ENCODE data around the gene LCN6. TPM values are rescaled to one million over a fixed set of nuclear protein-coding genes. Genes with fewer than 3 reads are reported as not detected.
A peak's percentile ranks its signal among the peaks of the same experiment; 100 is the strongest.

LCN6 gene
- total and polyA plus RNA-seq, 10 of the 15 experiments (the other 5 are each of a cell fraction or from before 2014, with no cell fraction given), result not detected

DNA sequence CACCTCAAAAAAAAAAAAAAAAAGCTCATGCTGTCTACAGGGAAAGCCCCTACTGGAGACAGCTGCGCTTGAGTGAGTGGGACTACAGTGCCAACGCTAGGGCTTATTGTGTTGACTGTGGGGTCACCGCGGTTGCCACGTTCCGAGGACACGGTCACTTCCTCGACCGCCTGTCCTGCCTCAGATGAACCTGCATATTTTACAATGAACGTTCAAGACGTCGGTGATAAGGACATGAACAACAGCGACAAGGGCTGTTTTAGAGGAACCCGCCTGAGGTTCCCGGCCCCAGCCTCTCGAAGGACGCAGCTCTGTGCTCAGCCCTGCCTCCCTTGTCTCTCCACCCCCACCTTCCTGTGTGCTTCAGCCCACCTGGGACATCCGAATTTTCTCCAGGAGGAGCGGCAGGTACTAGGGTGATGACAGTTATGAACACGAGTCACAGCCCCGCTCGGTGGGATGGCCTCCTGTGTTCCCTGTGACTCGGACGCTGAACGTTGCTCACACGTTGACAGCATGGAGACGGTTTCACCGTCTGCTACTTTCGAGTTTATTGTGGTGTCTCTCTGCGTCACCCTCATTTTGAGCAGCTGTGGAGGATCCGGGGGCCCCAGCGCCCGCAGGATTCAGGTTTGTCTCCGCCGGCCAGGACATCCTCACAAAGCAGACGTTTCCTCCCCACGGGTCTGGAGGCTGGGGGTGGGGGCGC lies 47.2 kb downstream of the LCN6 start (continued):
- TF ChIP-seq SPI1 (IDR thresholded peaks at IDR 0.05; ENCODE audit: borderline replicate concordance, insufficient read depth, low read depth, low read length) (no peak), ZBTB40 (IDR thresholded peaks at IDR 0.05; ENCODE audit: borderline replicate concordance) (no peak), NFYB (IDR thresholded peaks at IDR 0.05; ENCODE audit: insufficient read depth, low read depth, low read length) (no peak), POLR2AphosphoS5 (IDR thresholded peaks at IDR 0.05; ENCODE audit: low read length) (peak; percentile 69), RB1 (IDR thresholded peaks at IDR 0.05; ENCODE audit: borderline replicate concordance) (0 out of 2 replicates have a peak, but pooled peaks have one; percentile 40), TARDBP (IDR thresholded peaks at IDR 0.05; ENCODE audit: borderline replicate concordance) (peak; percentile 17; the same call in 1 of the 2 replicates), CHD4 (IDR thresholded peaks at IDR 0.05) (no peak), YBX1 (IDR thresholded peaks at IDR 0.05) (no peak), KAT2A (conservative IDR thresholded peaks at IDR 0.05; ENCODE audit: control insufficient read depth, low read depth, low read length) (no peak), SP1 (IDR thresholded peaks at IDR 0.05; ENCODE audit: low read depth, low read length) (peak; percentile 55), ASH2L (IDR thresholded peaks at IDR 0.05; ENCODE audit: borderline replicate concordance, low read depth) (no peak), BMI1 (IDR thresholded peaks at IDR 0.05; ENCODE audit: borderline replicate concordance) (no peak), BCL11A (IDR thresholded peaks at IDR 0.05; ENCODE audit: low read depth, low read length) (0 out of 2 replicates have a peak, but pooled peaks have one; percentile 38), HDGF (IDR thresholded peaks at IDR 0.05) (no peak; the same call in 1 of the 2 replicates), ZNF687 (IDR thresholded peaks at IDR 0.05) (peak; percentile 83; the same call in 1 of the 2 replicates), CBX3 (IDR thresholded peaks at IDR 0.05; ENCODE audit: borderline replicate concordance, low read depth) (no peak)
- TF ChIP-seq, protein P1, sequence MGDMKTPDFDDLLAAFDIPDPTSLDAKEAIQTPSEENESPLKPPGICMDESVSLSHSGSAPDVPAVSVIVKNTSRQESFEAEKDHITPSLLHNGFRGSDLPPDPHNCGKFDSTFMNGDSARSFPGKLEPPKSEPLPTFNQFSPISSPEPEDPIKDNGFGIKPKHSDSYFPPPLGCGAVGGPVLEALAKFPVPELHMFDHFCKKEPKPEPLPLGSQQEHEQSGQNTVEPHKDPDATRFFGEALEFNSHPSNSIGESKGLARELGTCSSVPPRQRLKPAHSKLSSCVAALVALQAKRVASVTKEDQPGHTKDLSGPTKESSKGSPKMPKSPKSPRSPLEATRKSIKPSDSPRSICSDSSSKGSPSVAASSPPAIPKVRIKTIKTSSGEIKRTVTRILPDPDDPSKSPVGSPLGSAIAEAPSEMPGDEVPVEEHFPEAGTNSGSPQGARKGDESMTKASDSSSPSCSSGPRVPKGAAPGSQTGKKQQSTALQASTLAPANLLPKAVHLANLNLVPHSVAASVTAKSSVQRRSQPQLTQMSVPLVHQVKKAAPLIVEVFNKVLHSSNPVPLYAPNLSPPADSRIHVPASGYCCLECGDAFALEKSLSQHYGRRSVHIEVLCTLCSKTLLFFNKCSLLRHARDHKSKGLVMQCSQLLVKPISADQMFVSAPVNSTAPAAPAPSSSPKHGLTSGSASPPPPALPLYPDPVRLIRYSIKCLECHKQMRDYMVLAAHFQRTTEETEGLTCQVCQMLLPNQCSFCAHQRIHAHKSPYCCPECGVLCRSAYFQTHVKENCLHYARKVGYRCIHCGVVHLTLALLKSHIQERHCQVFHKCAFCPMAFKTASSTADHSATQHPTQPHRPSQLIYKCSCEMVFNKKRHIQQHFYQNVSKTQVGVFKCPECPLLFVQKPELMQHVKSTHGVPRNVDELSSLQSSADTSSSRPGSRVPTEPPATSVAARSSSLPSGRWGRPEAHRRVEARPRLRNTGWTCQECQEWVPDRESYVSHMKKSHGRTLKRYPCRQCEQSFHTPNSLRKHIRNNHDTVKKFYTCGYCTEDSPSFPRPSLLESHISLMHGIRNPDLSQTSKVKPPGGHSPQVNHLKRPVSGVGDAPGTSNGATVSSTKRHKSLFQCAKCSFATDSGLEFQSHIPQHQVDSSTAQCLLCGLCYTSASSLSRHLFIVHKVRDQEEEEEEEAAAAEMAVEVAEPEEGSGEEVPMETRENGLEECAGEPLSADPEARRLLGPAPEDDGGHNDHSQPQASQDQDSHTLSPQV (IDR thresholded peaks at IDR 0.05), result no peak
